Lower leg skin (tissue), 3 donors: ENCODE results near the gene NATD1.

ENCODE experiments used
- CTCF ChIP-seq, 3 donors: fragments of 450-650 bp; IDR thresholded peaks; one replicate each; pipeline ENCODE4 v1.5.1; 2016; ENCODE audit warnings: antibody characterized with exemption in 3 of 3, mild to moderate bottlenecking in 3 of 3, moderate library complexity in 2 of 3
- POLR2A ChIP-seq, 2 donors: fragments of 450-650 bp; IDR thresholded peaks; one replicate each; pipeline ENCODE4 v1.6.1; 2016 to 2017; ENCODE audit warnings: antibody characterized with exemption in 2 of 2, mild to moderate bottlenecking in 1 of 2, moderate library complexity in 1 of 2

DNA sequence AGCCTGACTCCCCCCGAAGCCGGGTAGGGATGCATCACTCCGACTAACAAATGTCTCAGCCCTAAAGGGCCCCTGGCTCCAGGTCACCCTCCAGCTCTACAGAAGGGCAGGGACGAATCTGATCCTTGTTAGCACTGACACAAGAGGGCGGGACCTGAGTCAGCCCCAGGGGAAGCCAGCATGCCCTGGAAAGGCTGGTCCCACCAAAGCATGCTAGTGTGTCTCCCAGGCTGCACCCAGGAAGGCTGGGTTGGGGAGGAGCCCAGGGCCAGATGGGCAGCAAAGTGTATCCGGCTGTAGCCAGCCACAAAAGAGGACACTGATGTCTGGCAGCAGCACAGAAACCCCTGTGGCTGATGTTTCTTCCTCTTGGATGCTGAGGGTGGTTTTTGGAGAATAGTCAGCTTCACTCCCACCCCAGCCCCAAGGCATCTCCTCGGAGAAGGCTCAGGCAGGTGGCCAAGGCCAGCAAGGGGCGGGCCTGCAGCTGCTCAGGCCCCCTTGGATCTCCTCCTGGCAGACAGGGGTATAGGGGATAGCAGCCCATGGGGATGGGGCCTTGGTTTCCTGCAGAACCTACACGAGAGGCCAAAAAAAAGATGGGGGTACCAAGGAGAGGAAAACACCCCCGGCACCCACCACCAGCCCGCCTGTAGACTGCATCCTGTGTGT, 11.0 kb downstream of the NATD1 start:
- no peak for TF ChIP-seq CTCF (IDR thresholded peaks at IDR 0.05)
- TF ChIP-seq POLR2A (IDR thresholded peaks at IDR 0.05) = no peak
